GM18861 (cell line): ENCODE data around the gene MMEL1.
"Not testable (repeated sequence)": the region's sequence is repeated elsewhere in the genome, so short reads cannot be mapped to it uniquely, and the experiment has no call there.

ENCODE experiments used
- ATAC-seq: cut with Tn5 transposase; IDR thresholded peaks from one replicate; pipeline ENCODE4 v1.9.1; 2021; ENCODE audit not compliant: unreplicated experiment

Gene MMEL1, protein sequence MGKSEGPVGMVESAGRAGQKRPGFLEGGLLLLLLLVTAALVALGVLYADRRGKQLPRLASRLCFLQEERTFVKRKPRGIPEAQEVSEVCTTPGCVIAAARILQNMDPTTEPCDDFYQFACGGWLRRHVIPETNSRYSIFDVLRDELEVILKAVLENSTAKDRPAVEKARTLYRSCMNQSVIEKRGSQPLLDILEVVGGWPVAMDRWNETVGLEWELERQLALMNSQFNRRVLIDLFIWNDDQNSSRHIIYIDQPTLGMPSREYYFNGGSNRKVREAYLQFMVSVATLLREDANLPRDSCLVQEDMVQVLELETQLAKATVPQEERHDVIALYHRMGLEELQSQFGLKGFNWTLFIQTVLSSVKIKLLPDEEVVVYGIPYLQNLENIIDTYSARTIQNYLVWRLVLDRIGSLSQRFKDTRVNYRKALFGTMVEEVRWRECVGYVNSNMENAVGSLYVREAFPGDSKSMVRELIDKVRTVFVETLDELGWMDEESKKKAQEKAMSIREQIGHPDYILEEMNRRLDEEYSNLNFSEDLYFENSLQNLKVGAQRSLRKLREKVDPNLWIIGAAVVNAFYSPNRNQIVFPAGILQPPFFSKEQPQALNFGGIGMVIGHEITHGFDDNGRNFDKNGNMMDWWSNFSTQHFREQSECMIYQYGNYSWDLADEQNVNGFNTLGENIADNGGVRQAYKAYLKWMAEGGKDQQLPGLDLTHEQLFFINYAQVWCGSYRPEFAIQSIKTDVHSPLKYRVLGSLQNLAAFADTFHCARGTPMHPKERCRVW

DNA sequence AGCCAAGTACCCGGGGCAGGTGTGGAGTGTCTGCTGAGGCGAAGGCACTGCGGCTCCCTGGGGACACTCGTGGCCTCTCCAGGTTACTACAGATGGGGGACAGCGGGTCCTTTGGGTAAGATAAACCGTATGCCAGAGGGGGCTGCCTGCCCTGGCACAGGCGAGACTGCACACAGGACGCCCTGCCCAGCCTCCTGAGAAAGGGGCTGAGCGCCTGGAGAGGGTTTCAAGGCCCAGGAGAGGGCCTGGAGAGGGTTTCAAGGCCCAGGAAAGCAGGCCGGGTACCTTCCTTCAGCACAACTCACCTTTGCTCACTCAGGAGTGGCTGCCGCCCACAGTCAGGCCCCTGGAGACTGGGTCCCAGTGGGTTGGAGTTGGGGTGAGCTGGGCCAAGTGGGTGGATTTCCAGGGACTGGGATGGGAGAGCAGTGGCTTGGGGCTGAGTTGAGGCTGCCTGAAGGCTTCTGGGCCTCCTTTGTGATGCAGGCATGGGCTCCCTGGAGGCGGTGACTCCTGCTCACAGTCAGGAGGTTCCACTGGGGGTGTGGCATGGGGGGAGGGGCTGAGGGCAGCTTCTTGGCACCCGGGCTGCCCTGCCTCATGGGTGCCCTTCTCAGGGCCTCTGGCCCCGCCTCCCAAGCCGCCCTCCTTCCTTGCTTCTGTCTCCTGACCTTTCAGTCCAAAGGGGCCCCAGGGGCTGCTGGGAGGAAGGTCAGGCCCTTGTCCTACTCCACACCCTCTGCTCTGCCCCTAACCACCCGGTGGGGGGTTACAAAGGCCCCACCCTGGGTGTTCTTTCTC lies at the start of gene MMEL1:
Gene MMEL1, minus strand, starts transcription at position 456 of the 801 bp plus-strand sequence. CDS start 3,532 bp downstream, outside the sequence.
- ATAC-seq = no peak

DNA sequence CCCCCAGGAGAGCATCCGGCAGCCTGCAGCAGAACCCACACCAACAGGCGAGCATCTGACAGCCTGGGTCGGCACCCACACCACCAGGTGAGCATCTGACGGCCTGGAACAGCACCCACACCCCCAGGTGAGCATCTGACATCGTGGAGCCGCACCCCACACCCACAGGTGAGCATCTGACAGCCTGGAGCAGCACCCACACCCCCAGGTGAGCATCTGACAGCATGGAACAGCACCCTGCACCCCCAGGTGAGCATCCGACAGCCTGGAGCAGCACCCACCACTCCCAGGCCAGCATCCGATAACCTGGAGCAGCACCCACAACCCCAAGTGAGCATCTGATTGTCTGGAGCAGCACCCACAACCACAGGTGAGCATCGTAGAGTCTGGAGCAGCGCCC lies 43.9 kb upstream of the MMEL1 start:
- not testable (repeated sequence) for ATAC-seq

DNA sequence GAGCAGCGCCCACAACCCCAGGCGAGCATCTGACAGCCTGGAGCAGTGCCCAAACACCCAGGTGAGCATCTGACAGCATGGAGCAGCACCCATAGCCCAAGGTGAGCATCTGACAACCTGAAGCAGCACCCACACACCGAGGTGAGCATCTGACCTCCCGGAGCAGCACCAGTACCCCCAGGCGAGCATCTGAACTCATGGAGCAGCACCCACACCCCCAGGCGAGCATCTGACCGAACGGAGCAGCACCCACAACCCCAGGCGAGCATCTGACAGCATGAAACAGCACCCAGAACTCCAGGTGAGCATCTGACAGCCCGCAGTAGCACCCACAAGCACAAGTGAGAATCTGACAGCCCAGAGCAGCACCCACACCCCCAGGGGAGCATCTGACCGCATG lies 38.8 kb upstream of the MMEL1 start:
- not testable (repeated sequence) for ATAC-seq

DNA sequence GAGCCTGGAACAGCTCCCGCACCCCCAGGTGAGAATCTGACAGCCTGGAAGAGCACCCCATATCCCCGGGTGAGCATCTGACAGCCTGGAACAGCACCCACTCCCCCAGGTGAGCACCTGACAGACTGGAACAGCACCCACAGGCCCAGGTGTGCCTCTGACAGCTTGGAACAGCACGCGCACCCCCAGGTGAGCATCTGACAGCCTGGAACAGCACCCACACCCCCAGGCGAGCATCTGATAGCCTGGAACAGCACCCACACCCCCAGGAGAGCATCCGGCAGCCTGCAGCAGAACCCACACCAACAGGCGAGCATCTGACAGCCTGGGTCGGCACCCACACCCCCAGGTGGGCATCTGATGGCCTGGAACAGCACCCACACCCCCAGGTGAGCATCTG lies 27.0 kb upstream of the MMEL1 start:
- ATAC-seq = not testable (repeated sequence)

DNA sequence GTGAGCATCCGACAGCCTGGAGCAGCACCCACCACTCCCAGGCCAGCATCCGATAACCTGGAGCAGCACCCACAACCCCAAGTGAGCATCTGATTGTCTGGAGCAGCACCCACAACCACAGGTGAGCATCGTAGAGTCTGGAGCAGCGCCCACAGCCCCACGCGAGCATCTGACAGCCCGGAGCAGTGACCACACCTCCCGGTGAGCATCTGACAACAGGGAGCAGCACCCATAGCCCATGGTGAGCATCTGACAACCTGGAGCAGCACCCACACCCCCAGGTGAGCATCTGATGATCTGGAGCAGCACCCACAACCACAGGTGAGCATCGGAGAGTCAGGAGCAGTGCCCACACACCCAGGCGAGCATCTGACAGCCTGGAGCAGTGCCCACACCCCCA lies 25.1 kb upstream of the MMEL1 start:
- ATAC-seq = not testable (repeated sequence)

DNA sequence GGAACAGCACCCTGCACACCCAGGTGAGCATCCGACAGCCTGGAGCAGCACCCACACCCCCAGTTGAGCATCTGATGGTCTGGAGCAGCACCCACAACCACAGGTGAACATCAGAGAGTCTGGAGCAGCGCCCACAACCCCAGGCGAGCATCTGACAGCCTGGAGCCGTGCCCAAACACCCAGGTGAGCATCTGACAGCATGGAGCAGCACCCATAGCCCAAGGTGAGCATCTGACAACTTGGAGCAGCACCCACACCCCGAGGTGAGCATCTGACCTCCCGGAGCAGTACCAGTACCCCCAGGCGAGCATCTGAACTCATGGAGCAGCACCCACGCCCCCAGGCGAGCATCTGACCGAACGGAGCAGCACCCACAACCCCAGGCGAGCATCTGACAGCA lies 24.3 kb upstream of the MMEL1 start:
- ATAC-seq = not testable (repeated sequence)

DNA sequence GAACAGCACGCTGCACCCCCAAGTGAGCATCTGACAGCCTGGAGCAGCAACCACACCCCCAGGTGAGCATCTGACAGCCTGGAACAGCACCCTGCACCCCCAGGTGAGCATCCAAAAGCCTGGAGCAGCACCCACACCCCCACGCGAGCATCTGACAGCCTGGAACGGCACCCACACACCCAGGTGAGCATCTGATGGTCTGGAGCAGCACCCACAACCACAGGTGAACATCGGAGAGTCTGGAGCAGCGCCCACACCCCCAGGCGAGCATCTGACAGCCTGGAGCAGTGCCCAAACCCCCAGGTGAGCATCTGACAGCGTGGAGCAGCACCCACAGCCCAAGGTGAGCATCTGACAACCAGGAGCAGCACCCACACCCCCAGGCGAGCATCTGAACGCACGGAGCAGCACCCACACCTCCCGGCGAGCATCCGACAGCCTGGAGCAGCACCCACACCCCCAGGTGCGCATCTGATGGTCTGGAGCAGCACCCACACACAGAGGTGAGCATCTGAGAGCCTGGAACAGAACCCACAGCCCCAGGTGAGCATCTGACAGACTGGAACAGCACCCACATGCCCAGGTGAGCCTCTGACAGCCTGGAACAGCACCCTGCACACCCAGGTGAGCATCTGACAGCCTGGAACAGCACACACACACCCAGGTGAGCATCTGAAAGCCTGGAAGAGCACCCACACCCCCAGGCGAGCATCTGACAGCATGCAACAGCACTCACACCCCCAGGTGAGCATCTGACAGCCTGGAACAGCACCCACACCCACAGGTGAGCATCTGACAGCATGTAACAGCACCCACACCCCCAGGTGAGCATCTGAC lies 23.0 kb upstream of the MMEL1 start:
- not testable (repeated sequence) for ATAC-seq

DNA sequence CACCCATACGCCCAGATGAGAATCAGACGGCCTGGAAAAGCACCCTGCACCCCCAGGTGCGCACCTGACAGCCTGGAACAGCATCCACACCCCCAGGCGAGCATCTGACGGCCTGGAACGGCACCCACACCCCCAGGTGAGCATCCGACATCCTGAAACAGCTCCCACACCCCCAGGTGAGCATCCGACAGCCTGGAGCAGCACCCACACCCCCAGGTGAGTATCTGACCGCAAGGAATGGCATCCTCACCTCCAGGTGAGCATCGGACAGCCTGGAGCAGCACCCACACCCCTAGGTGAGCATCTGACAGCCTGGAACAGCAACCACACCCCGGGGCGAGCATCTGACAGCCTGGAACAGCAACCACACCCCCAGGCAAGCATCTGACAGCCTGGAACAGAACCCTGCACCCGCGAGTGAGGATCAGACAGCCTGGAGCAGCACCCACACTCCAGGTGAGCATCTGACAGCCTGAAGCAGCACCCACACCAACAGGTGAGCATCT lies 21.7 kb upstream of the MMEL1 start:
- ATAC-seq = not testable (repeated sequence)

DNA sequence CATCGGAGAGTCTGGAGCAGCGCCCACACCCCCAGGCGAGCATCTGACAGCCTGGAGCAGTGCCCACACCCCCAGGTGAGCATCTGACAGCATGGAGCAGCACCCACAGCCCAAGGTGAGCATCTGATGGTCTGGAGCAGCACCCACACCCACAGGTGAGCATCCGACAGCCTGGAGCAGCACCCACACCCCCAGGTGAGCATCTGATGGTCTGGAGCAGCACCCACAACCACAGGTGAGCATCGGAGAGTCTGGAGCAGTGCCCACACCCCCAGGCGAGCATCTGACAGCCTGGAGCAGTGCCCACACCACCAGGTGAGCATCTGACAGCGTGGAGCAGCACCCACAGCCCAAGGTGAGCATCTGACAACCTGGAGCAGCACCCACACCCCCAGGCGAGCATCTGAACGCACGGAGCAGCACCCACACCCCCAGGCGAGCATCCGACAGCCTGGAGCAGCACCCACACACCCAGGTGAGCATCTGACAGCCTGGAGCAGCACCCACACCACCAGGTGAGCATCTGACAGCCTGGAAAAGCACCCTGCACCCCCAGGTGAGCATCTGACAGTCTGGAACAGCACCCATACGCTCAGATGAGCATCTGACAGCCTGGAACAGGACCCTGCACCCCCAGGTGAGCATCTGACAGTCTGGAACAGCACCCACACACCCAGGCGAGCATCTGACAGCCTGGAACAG lies 21.1 kb upstream of the MMEL1 start:
- not testable (repeated sequence) for ATAC-seq

DNA sequence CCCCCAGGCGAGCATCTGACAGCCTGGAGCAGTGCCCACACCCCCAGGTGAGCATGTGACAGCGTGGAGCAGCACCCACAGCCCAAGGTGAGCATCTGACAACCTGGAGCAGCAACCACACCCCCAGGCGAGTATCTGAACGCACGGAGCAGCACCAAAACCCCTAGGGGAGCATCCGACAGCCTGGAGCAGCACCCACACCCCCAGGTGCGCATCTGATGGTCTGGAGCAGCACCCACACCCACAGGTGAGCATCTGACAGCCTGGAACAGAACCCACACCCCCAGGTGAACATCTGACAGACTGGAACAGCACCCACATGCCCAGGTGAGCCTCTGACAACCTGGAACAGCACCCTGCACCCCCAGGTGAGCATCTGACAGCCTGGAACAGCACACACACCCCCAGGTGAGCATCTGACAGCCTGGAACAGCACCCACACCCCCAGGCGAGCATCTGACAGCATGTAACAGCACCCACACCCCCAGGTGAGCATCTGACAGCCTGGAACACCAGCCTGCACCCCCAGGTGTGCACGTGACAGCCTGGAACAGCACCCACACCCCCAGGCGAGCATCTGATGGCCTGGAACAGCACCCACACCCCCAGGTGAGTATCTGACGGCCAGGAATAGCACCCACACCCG lies 20.2 kb upstream of the MMEL1 start:
- not testable (repeated sequence) for ATAC-seq

DNA sequence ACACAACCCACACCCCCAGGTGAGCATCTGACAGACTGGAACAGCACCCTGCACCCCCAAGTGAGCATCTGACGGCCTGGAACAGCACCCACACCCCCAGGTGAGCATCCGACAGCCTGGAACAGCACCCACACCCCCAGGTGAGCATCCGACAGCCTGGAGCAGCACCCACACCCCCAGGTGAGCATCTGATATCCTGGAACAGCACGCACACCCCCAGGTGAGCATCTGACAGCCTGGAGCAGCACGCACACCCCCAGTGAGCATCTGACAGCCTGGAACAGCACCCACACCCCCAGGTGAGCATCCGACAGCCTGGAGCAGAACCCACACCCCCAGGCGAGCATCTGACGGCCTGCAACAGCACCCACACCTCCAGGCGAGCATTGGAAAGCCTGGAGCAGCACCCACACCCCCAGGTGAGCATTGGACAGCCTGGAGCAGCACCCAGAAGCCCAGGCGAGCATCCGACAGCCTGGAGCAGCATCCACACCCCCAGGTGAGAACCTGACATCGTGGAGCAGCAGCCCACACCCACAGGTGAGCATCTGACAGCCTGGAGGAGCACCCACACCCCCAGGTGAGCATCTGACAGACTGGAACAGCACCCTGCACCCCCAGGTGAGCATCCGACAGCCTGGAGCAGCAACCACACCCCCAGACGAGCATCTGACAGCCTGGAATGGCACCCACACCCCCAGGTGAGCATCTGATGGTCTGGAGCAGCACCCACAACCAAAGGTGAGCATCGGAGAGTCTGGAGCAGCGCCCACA lies 19.5 kb upstream of the MMEL1 start:
- not testable (repeated sequence) for ATAC-seq

DNA sequence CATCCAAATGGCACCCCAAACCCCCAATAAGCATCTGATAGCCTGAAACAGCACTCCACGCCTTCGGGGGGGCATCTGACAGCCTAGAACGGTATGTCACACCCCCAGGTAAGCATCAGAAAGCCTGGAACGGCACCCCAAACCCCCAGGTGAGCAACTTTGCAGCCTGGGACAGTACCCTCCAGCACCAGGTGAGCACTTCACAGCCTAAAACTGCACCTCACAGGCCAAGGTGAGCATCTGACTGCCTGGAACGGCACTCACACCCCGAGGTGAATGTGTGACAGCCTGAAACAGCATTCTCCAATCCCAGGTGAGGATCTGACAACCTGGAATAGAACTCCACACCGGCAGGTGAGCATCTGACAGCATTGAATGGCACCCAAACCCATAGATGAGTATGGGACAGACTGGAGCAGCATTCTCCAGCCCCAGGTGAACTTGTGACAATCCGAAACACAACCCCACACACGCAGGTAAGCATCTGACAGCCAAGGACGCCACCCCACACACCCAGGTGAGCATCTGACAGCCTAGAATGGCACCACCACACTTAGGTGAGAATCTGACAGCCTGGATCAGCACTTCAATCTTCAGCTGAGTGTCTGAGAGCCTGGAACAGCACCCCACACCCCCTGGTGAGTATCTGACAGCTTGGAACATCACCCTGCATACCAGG lies 18.3 kb upstream of the MMEL1 start:
- ATAC-seq = no peak

DNA sequence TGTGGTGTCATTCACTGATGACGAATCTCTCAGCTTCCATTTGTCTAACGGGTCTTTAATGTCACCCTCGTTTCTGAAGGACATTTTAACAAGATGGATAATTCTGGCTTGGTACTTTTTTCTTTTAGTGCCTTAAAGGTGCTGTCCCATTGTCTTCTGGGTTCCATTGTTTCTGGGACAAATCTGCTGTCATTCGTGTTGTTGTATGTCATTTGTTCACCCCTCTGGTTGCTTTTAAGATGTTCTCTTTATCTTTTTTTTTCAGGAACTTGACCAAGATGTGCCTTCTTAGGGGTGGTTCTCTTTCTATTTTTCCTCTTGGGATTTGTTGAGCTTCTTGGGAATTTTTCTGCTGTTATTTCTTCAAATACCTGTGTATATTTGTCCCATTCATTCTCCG lies 14.0 kb upstream of the MMEL1 start:
- ATAC-seq = no peak

DNA sequence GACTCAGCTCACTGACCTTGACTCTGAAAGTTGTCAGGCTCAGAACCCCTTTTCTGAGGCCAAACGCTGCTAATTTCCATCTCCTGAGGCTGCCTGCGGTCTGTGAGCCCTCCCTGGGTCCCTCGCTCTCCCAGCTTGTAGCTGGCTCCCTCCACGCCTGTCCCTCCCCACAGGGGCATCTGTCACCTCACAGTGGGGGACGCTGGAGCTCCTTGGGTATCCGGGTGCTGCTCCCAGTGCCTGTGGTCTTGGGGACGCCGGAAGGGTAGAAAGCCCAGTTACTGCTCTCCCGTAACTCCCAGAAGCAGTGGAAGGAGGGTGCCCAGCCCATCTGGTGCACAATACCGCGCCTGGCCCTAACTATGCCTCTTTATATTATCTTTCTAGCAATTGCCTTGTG lies 13.0 kb upstream of the MMEL1 start:
- ATAC-seq = no peak

DNA sequence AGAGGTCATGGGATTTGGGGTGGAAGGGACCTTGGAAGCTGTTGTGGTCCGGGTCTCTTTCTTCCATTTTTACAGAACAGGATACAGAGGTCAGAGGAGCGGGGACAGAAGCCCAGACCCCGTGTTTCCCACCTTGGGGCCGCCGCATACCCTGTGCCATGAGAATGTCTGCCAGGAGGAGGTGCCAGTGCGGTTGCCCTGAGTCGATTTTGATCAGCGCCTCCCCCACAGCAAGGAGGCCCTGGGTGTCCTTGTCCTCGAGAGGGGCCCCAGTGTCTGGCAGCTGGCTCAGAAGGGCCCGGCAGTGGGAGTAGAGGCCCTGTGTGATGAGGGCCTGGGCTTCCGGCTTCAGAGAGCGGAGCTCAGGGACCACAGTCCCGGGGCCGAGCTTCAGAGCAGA lies 12.3 kb upstream of the MMEL1 start:
- ATAC-seq = no peak

DNA sequence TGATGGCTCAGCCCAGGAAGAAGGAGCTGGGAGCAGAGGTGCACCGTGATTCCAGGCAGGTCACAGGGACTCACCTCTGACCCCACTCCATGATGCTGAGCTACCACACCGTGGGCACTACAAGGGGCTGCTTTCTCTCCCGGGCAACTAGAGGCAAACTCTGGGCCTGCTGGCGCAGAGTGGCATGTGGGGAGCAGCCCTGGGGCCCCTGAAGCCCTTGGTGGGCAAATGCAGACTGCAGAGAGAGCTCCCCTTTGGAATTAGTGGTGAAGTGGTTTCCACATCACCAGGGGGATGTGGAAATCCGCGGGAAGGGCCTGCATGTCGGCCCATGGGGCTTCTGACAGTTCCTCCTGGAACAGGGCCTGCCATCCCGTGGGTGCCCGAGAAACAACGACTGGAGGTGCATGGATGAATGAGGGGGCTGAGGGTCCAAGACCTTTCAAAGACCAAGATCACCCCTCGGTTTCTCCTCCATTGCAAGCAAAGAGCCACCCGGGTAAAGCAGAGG lies 11.8 kb upstream of the MMEL1 start:
- no peak for ATAC-seq

DNA sequence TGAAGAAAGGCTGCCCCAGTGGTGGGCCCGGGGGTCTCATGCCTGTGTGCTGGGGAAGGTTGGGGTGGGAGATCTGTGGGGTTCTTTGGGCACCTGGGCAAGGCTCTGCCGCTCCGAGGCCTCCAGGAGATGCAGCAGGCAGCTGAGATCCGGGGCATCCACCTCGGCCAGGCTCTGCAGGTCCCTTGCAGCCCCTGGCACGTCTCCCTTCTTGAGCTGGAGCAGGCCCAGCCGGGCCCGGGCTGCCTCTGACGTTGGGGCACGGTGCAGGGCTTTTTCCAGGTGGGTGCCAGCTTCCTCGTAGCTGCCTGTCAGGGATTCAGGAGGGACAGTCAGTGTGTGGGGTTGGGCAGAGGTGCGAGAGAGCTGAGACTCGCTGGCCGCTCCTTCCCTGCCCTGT lies 11.4 kb upstream of the MMEL1 start:
- ATAC-seq = no peak
